Cardiac muscle cell (in vitro differentiated cells and primary cell): ENCODE data around the gene BLM. TPM values are rescaled to one million over a fixed set of nuclear protein-coding genes. Genes with fewer than 3 reads are reported as not detected.
A peak's percentile ranks its signal among the peaks of the same experiment; 100 is the strongest.

ENCODE experiments used
- DNase-seq, 2 donors: peaks; one replicate each; pipeline versions ENCODE4 v3.0.0 to v3.0.0-alpha.2; 2010 to 2017; ENCODE audit warnings: low read depth in 1 of 2, low spot score in 1 of 2
- H3K27ac ChIP-seq: fragments of 200-600 bp; sonication (generic); 2 replicates; pipeline ENCODE4 v1.5.1; 2016
- H3K27me3 ChIP-seq: fragments of 200-600 bp; sonication (generic); 2 replicates; pipeline ENCODE4 v1.6.0; 2016; ENCODE audit warnings: control low read depth
- H3K36me3 ChIP-seq: fragments of 200-600 bp; sonication (generic); 2 replicates; pipeline ENCODE4 v1.5.1; 2016; ENCODE audit warnings: control low read depth
- H3K4me1 ChIP-seq: fragments of 200-600 bp; sonication (generic); 2 replicates; pipeline ENCODE4 v1.8.1; 2017; ENCODE audit warnings: low read depth, mild to moderate bottlenecking, mixed run types
- H3K4me3 ChIP-seq: fragments of 200-600 bp; sonication (generic); 2 replicates; pipeline ENCODE4 v1.5.1; 2016; ENCODE audit warnings: mild to moderate bottlenecking
- H3K9me3 ChIP-seq: fragments of 200-600 bp; sonication (generic); 2 replicates; pipeline ENCODE4 v1.5.1; 2017; ENCODE audit warnings: low read depth, mild to moderate bottlenecking, control low read depth
- polyA plus RNA-seq: library from polyadenylated mRNA; unstranded; fragments of >200 nt; fragmentation: Nextera tagmentation; extraction: Ambion mirVana; gene quantifications from 2 replicates; pipeline ENCODE4 v1.2.1, GENCODE V29; 2016
- total RNA-seq: library from RNA; depleted of rRNA; stranded (reverse); fragments of >200 nt; gene quantifications from 2 replicates; pipeline ENCODE4 v1.2.3, GENCODE V29; 2016
- TF ChIP-seq, protein P1 (sequence below): IDR thresholded peaks from 2 replicates; pipeline ENCODE4 v1.5.1; 2012; ENCODE audit warnings: low read depth, mild to moderate bottlenecking, low read length

The BLM gene
- total and polyA plus RNA-seq, 2 experiments from 2014 or later = 2.6 to 6.3 TPM

DNA sequence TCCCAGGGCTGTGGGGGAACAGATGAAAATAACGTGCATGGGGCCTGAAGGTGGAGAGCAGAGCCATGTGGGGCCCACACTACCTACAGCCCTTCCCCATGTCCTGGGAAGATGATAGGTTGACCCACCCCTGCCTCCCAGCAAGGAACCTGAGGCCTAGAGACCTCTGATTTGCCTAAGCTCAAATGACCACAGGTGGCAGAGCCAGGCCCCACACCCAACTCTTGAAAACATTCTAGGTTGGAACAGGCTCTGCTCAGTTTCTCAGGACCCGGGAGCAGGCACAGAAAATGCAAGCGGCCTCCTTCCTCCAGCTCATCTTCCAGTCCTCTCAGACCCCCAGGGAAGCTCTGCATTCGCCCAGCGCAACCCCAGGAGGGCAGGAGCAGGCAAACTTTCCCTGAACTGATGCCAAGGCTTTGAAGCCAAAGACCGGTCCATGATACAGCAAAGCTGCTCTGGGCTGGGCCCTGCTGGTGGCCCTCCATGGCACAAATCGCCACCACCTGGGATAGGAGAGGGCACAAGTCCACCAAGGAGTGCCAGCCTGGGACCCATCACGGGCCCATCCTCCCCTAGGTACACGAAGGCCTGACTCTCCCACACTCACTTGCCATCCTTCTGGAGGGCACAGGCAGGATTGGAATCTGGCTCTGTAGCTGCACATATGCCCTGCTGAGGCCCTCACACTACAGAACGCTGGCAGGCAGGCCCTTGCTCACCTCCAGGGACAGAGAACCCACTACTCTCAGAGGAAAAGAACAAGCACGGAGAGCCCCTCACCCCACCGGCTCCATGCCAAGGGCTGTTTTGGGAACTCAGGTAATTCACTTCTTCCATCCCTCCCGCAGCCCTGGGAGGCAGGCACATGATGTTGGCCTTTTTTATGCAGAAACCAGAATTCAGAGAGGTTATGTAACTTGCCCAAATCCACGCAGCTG is 100.2 kb downstream of the BLM start:
- Histone ChIP-seq H3K9me3 (no peaks in the 10 kb centered on the region), H3K4me1 (no peaks in the 10 kb centered on the region), H3K27me3 (no peaks in the 10 kb centered on the region), H3K36me3 (no peaks in the 10 kb centered on the region), H3K4me3 (no peak overlapping the region), H3K27ac (no peak overlapping the region)
- TF ChIP-seq, protein P1, sequence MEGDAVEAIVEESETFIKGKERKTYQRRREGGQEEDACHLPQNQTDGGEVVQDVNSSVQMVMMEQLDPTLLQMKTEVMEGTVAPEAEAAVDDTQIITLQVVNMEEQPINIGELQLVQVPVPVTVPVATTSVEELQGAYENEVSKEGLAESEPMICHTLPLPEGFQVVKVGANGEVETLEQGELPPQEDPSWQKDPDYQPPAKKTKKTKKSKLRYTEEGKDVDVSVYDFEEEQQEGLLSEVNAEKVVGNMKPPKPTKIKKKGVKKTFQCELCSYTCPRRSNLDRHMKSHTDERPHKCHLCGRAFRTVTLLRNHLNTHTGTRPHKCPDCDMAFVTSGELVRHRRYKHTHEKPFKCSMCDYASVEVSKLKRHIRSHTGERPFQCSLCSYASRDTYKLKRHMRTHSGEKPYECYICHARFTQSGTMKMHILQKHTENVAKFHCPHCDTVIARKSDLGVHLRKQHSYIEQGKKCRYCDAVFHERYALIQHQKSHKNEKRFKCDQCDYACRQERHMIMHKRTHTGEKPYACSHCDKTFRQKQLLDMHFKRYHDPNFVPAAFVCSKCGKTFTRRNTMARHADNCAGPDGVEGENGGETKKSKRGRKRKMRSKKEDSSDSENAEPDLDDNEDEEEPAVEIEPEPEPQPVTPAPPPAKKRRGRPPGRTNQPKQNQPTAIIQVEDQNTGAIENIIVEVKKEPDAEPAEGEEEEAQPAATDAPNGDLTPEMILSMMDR = no peak
- no peak for DNase-seq

DNA sequence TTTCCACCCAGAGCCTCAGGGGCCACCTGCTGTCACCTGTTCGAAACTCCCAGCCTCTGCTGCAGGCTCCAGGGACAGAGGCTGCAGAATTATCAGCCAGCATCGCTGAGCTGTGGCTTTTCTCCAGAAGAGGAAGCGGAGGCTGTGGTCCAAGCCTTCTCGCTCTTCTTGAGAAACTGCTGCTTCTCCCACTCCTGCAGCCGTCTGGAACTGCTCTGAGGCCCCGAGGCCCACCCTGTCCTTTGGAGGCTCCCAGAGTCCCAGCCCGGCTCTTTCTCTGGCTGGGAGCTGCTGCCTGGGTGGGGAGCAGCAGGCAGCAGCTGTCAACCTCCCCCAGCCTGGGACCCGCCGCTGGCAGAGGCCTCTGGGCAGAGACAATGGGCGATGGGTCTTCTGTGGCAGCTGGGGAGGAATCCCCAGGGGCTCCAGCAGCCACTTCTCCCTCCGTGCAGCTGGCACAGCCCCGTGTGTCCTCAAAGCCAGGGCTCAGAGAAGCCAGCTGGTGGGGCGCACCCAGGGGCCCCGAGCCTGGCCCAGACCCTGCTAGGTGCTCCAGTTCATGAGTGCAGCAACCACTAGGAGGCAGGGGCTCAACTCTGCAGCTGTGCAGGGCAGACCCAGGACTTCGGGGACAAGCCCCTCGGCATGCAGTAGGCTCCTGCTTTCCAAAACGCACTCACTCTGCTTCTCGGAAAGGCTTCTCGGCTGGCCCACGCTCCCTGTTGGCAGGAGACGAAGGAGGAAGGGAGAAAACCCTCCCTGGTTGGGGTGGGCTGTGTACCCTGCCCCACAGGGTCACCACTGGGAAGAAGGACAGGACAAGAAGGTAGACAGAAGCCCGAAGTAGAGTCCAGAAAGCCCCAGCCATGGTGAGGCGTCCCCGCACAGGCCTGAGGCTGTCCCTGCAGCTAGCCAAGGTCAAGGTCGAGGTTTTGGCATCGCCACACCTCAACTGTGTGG is 101.4 kb downstream of the BLM start:
- DNase-seq = peak in 1 of 2 donors; percentile 21
- H3K4me1 ChIP-seq = no peaks in the 10 kb centered on the region
- TF ChIP-seq, protein P1 = peak; percentile 33
- no peak overlapping the region for H3K4me3 ChIP-seq
- H3K27ac ChIP-seq = no peak overlapping the region
- no peaks in the 10 kb centered on the region for H3K27me3 ChIP-seq
- no peaks in the 10 kb centered on the region for H3K36me3 ChIP-seq
- H3K9me3 ChIP-seq = no peaks in the 10 kb centered on the region

- TF ChIP-seq, protein P1 = no peak
- no peaks in the 10 kb centered on the region for H3K27me3 ChIP-seq
- H3K4me1 ChIP-seq = no peaks in the 10 kb centered on the region
- no peaks in the 10 kb centered on the region for H3K36me3 ChIP-seq
- H3K4me3 ChIP-seq = no peak overlapping the region
- no peaks in the 10 kb centered on the region for H3K9me3 ChIP-seq
- H3K27ac ChIP-seq = no peak overlapping the region
- DNase-seq = no peak
Measured at GRCh38 chr15:90819390-90819789, 102.2 kb downstream of the BLM start.

DNA sequence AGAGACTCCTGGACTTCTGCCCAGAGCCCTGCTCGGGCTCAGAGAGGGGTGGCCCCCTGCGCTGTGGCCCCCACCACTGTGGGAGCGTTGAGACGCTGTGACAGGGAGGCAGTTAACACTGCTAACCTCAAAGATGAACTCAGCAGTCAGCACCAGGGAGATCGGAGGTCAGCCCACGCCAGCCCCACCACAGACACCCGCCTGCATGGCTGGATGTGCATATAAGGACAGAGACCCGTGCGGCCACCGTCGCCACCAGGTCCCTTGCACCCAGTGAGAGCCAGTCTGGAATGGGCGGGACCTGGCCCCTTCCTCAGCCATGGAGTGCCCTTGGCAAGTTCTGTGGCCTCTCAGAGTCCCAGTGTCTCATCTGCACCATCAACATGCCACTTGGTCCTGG is 102.7 kb downstream of the BLM start:
- H3K4me3 ChIP-seq = no peak overlapping the region
- no peaks in the 10 kb centered on the region for H3K36me3 ChIP-seq
- TF ChIP-seq, protein P1 = no peak
- no peaks in the 10 kb centered on the region for H3K9me3 ChIP-seq
- no peaks in the 10 kb centered on the region for H3K27me3 ChIP-seq
- H3K4me1 ChIP-seq = no peaks in the 10 kb centered on the region
- H3K27ac ChIP-seq = no peak overlapping the region
- no peak for DNase-seq

GRCh38 chr15:90820481-90820880 is 103.3 kb downstream of the BLM start:
- DNase-seq = no peak
- no peak overlapping the region for H3K4me3 ChIP-seq
- TF ChIP-seq, protein P1 = no peak
- no peaks in the 10 kb centered on the region for H3K9me3 ChIP-seq
- H3K27me3 ChIP-seq = no peaks in the 10 kb centered on the region
- no peaks in the 10 kb centered on the region for H3K4me1 ChIP-seq
- H3K27ac ChIP-seq = no peak overlapping the region
- H3K36me3 ChIP-seq = no peaks in the 10 kb centered on the region
